T47D (cell line): Measurements from ENCODE around the gene PLA2G4E.

Experiments
- DNase-seq, 2 experiments: peaks; one replicate each; pipeline versions ENCODE4 v3.0.0 to v3.0.0-alpha.2; 2011 to 2012; ENCODE audit warnings: low read depth in 1 of 2, low spot score in 1 of 2
- JUND ChIP-seq: IDR thresholded peaks from 2 replicates; pipeline ENCODE4 v1.6.1; 2012; ENCODE audit warnings: low read depth
- in situ Hi-C: cut with HindIII; loops from 2 replicates; pipeline ENCODE4 v1.10.0; 2016; ENCODE audit warnings: low sequenced_read_pairs, low pct_unique_long_range_greater_than_20kb

PLA2G4E gene

DNA sequence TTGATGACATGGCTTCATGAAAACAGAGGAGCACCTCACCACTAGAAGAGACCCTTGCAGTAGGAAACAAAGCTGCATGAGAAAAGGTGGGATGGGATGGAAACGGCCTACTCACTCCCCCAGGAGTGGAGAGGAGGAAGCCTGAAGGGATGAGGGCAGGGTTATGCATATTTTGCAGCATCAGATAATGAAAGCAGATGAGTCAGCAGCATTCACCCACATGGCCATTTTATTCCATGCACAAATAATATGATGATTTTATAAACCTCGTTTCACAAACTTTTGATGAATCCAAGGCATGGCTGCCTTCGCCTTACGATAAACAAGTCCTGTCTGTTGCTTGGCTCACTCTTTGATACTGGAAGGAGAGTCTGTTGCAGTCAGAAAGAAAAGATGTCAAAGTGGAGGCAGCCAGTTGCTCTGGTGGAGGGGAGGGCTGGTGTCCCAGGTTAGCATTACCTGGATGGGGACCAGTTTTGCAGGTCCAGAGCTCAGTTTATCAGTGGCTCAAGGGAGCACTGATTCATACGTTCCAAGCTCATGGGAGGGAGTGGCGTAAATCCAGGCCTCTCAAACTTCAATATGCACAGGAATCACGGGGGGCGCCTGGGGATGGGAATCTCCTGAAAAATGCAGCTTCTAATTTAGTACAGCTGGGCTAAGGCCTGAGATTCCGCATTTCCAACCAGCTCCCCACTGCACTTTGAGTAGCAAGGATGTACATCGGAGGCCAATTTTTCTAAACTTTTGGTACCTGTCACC, 39.3 kb downstream of the PLA2G4E start:
- in situ Hi-C loops: no loop called here
- no peak for DNase-seq
- no peak for TF ChIP-seq JUND

DNA sequence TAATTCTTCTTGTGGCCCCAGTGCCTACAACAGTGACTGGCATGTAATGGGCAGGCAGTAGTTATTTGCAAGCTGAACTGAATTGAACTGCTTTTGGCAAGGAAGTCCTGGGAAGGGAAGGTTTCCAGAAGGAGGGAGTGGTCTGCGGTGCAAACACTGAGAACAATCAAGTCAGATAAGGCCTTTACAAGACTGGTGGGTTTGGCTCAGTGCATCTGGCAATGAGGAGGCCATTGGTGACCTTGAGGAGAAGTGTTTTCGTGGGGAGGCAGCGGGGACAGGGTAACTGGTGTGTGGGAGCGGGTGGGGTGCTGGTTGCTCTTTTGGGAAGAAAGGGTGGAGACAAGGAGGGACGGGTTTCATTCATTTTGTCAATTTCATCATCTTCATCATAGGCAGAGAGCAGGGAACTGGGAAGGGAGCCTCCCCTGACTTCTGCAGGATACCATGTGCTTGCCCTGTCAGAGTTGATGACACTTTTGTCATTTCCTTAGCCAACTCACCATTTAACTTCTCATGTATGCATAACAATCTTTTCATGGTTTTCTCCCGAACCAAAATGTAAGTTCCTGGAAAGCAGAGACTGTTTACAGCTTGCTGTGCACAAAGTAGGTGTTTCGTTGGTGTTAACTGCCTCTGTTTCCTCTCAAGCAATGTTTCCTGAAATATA, 40.1 kb downstream of the PLA2G4E start:
- in situ Hi-C loops: no loop called here
- DNase-seq: no peak
- TF ChIP-seq JUND: no peak

DNA sequence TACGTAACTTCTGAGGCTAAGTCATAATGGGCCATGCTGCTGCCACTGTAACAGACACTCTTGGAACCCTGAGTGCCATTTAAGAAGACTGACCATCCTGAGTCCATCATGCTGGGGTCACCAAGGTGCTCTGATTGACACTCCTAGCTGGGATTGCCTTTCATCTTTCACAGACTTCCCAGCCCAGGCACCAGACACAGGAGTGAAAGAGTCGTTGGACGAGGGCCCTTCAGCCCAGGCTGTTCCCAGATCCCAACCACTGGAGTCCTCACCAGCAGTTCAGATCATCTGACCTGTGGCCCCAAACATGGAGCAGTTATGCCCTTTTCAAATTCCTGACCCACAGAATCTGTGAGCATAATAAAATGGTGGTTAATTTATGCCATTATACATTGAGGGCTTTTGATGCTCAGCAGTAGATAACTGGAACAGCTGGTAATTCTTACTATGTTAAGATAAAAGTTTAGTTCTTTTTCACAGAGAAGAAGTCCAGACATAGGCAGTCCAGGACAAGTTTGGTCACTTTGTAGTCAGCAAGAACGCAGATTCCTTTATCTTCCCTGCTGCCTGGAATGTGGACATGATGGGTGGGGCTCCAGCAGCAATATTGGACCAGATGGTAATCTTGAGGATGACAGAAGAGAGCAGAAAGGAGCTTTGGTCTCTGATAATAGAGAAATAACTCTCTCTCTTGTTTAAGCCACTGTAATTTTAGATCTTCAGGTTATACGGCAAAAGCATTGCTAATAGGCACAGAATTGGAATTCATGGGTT, 41.2 kb downstream of the PLA2G4E start:
- in situ Hi-C loops: no loop called here
- no peak for DNase-seq
- no peak for TF ChIP-seq JUND

DNA sequence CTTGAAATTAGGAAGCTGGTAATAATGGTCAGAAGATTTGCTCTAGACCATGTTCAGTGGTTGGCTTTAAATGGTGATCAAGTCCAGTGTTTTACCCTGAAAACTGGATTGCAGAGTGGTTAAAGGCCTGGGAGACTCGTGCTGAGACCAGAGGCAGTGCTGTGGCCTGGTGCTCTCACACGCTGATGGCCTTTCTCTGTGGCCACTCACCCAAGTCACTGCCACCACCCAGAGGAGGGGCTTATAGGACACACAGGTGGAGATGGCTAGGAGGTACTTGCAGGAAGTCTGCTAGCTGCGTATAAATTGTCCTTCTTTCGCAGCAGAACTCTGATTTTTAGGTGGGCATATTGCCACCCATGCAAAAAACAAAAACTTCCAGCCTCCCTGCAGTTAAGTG, 42.3 kb downstream of the PLA2G4E start:
- no peak for TF ChIP-seq JUND
- in situ Hi-C loops: no loop called here
- no peak for DNase-seq

DNA sequence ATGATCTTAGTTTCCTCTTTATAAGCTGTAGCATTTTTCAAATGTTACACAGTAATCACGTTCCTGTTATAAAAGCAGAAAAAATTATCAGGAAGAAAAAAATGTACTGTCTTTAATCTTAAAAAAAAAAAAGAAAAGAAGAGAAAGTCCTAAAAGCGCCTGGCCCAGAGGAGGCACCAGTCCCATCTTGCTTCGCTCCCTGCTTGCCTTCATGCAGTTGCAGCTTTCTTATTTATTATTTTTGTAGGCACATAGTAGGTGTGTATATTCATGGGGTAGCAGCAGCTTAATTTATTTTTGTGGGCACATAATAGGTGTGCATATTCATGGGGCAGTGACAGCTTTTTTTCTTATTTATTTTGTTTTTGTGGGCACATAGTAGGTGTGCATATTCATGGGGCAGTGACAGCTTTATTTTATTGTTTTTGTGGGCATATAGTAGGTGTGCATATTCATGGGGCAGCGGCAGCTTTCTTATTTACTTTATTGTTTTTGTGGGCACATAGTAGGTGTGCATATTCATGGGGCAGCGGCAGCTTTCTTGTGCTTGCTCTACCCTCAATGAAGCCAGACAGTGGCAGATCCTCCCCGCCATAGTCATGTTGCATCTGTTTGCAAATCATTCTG, 43.0 kb downstream of the PLA2G4E start:
- in situ Hi-C loops: no loop called here
- TF ChIP-seq JUND: no peak
- DNase-seq: no peak

DNA sequence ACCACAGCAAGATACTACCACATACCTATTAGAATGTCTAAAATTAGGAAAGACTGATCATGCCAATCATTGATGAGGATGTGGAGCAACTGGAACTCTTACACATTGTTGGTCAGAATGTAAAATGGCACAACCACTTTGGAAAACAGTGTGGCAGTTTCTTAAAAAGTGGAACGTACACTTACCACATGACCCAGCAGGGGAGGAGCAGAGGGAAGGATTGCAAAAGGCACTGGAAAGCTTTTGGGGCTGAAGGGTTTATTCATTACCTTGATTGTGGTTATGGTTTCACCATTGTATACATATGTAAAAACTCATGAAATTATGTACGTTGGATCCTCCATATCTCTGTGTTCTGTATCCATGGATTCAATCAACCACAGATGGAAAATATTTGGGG, 45.2 kb downstream of the PLA2G4E start:
- in situ Hi-C loops: no loop called here
- TF ChIP-seq JUND: no peak
- DNase-seq: no peak

DNA sequence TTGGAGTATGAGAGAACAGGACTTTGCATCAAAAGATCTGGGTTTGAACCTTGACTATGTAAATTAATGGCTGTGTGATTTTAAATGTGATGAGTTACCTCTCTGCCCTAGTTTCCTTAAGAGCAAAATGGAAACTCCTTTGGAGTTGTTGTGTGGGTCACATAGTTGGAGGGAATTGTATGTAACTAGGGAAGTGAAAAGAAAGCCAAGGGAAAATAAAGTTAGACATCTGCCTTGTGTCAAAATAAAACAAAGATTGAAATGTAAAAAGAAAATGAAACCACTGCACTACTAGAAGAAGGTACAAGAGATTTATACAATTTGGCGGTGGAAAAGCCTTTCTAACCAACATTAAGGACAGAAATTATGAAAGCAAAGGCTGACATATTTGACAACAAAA, 46.8 kb downstream of the PLA2G4E start:
- no peak for DNase-seq
- in situ Hi-C loops: no loop called here
- TF ChIP-seq JUND: no peak

DNA sequence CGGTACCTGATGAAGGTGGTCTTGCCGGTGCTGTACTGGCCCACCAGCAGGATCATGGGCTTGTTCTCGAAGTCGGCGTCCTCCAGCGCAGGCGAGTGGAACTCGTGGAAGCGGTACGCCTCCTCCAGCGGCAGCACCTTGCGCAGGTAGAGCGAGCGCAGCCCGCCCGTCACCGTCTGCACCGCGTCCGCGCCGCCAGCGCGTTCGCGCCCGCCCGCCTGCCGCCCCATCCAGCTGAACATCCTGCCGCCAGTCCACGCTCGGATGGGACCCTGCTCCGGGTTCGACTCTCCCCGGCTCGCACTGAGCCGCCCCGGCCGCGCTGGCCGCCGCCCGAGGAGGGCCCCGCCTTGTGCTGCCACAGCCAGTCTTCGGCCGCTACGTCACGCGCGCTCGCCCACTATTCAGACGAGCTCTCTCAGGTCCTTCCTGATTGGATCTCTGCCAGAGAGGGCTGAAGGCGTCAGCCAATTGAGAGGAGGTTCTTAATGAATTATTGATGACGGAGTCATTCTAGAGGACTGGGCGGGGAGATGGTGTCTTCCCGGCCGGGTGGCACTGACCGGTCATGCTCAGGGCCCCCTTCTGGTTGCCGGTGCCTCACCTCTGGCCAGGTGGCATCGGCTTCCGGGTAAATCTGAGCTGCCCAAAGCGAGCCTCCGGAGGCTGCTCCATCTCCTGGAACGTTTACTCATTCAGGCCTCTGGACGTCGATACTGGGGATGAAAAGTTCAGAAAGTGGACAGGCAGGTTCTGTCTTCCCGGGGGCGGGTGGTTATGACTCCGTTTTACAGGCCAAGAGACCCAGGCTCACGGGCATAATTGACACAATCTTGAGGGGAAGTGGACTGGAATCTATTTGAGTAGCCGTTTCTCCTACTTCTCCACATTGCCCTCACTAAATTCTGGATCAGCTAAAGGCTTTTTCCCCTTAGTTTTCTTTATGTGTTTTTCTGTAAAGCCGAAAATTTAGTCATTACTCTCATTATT, 48.3 kb downstream of the PLA2G4E start, which contains the start of gene EHD4:
Gene EHD4 (minus strand): TSS at position 305 of the 990 bp plus-strand sequence. CDS start 63 bp downstream, at position 242.
- peak; percentile 97 to 100 for DNase-seq
- in situ Hi-C loops: no loop called here
- no peak for TF ChIP-seq JUND

DNA sequence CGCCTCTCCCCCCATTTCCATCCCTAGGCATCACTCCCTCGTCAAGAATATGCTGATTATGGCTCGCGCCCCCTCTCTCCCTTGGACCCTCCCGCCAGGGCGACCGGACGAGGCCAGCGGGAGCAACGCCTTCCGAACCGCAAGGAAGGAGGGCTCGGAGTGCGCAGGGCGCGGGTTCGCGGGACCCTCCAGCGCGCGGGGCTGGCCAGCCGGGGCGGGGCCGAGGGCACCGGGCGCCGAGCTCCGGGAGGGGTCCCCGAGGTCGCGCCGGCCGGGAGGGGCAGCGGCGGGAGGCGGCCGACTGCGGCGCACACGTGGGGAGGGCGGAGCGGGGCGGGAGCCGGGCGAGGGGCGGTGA, 49.0 kb downstream of the PLA2G4E start:
- in situ Hi-C loops: no loop called here
- TF ChIP-seq JUND: no peak
- DNase-seq: peak in 1 of 2 experiments; percentile 32

DNA sequence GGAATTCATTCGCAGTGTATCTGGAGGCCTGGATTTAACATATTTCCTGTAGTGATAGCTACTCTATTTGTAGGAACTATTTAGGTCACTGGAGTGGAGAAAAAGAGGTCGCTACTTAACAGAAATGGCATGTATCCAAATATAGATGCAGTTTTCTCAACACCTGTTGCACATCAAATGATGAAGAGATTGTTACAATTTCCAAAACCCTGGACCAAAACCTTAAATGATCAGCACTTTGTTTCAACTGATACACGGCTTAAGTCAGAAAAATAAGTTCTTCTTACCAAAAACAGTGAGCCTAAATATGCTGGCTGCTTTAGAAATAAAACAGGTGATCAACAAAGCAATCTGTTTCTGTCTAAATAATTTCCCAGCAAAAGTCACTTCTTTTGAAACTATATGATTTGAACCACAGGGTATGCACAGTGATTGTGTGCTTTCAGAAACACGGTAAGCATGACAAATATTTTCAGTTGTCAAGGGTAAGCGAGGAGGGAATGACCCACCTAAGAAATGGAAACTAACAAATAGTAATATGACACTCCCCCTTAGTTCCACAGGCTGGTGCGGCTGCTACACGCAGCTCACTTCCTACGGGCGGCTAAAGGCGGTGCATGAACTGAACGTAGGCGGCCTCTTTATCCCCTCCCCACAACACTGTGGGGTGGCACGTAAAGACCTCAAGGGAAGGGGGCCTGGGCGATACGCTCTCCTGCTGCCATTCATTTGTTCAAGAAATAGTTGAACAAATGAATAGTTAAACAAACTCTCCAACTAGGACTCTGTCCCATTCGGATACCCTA, 49.5 kb downstream of the PLA2G4E start:
- peak; percentile 47 to 69 for DNase-seq
- in situ Hi-C loops: no loop called here
- TF ChIP-seq JUND: no peak

DNA sequence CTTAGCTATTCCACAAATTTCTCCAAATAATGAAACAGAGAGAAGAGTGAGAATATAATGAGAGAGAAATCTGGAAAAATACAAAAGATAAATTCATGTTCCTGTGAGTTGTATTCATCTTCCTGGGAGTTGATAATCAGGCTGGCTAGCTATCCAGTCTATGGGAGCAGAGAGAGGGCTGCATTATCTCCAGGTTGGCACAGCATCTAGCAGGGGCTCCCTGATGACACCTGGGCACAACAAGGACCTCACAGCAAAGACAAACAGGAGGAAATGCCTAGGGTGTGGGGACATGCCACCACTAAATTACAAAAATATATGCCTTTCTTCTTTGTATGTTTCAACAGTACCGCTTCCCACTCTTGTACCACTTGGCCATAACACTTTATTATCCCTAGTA, 50.4 kb downstream of the PLA2G4E start:
- no peak for DNase-seq
- TF ChIP-seq JUND: no peak
- in situ Hi-C loops: no loop called here
